HG03565 (cell line): ENCODE data around the gene SACS.

Experiments used
- ATAC-seq: cut with Tn5 transposase; IDR thresholded peaks from one replicate; pipeline ENCODE4 v1.9.1; 2021; ENCODE audit warnings: mild to moderate bottlenecking, moderate library complexity; ENCODE audit not compliant: unreplicated experiment

SACS gene

GRCh38 chr13:23372264-23372906 is 61.1 kb downstream of the SACS start:
- no peak for ATAC-seq

DNA sequence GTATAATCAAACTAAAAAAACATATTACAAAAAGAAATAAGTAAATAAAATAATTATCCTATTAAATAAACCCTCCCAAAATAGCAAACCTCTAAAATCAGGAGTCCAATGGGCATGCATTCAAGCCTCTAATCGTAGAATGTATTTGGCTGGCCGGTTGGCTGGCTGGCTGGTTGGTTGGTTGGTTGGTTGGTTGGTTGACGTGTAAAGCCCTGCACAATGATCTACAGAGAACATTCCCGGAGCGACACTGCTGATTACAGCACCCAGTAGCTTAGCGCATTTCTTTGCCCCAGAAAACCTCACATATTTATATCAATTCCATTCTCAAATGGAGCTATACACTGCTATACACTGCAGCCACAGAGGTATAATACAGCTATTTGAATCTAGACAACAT is 65.6 kb downstream of the SACS start:
- no peak for ATAC-seq

DNA sequence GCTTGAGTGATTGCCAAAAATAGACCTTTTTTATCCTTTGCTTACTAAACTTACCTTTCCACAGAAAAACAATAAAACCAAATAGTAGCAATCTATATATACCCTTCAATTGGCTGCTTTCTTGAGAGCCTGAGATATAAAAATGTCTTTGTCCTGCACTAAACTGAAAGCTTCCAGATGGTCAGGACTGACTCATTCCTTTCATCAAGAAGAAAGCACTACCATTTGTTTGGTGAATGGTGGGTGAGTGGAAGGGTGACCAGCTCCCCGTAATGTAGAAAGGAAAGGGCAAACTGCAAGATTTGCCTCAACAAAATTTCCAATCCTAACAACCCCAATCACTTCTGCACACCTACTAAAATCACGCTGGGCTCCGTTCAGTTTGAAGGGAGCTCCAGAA is 67.8 kb downstream of the SACS start:
- ATAC-seq = no peak

GRCh38 chr13:23359882-23360281 is 73.6 kb downstream of the SACS start:
- no peak for ATAC-seq

DNA sequence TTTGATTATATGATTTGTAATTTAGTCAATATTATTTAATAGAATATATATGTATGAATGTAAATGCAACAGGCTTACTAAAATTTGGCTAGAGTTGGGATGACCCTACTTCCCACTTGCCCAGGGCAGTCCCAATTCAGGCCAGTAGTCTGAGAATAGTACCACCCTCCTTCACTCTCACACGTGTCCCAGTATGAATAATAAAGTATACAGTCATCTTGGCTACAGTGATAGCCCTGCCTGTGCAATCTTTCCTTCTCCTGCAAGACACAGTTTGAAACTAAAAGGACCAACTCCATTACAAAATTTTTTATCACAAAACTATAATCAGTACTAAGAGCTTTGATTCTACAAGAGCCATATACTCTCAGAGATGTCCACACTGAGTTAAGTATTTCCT is 76.2 kb downstream of the SACS start:
- ATAC-seq = no peak

DNA sequence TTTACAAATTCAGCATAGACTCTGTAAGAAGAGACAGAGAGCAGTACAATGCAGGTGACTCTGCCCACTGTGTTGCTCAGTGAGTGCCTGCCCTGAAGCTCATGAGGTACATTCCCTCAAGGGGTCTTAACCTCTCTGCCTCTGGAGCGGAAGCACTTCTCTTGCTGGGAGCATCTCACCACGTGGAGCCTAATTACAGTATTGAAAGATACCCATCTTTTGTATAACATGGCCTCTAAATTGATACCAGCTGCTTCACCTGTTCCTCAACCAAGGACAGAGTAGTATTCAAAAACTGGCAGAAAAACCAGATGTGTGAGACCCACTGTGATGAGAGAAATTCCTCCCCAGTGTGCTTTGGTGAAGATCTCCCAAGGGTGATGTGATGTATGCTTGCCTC is 77.1 kb downstream of the SACS start:
- ATAC-seq = no peak

DNA sequence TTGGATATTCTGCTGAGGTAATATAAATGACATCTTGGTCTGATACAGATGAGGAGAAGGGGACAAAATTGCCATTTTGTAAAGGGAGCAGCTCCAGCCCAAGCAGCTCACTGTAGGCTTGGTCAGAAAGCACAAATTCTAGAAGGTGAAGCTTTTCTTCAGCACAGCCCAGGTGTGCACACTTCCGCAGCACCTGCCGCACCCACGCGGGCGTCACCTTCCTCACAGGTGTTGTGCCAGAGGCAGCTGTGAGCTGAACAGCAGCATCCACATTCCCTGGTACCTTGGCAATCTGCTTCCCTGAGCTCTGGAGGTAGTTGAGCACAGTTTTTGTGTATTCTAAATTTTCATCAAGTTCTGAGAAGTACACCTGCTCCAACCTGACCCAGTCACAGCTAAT is 79.0 kb downstream of the SACS start:
- no peak for ATAC-seq

GRCh38 chr13:23352161-23352560 is 81.3 kb downstream of the SACS start:
- ATAC-seq = no peak

GRCh38 chr13:23350009-23350408 is 83.5 kb downstream of the SACS start:
- no peak for ATAC-seq

DNA sequence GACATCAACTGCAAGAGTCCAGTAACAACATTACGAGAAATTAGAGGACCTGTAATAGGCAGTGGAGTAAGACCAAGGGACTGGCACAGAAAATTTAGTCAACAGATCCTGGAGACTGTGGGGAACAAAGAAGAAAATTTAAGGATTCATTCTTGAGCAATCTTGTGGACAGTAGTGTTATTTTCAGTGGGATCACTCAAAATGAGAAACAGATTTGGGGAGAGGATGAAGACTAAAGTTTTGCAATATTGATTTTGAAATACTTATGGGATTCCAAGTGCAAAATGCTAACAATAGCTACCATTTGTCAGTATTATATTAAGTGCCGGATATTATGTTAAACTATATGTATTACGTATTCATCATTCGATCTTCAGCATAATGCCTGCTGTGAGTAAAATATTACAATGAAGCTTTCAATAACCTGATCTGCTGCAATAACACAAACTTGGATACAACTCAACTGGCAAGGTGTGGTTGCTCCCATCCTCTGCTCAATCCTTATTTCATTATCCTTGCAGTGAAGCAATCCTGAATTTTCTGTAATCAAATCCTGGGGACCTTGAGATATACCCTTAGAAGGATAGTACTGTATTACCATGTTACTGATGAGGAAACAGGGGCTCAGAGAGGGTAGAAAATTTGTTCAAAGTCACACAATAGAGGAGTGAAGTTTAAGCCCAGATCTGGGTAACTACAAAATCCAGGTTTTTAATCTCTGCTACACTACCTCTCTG is 84.2 kb downstream of the SACS start:
- ATAC-seq = no peak

DNA sequence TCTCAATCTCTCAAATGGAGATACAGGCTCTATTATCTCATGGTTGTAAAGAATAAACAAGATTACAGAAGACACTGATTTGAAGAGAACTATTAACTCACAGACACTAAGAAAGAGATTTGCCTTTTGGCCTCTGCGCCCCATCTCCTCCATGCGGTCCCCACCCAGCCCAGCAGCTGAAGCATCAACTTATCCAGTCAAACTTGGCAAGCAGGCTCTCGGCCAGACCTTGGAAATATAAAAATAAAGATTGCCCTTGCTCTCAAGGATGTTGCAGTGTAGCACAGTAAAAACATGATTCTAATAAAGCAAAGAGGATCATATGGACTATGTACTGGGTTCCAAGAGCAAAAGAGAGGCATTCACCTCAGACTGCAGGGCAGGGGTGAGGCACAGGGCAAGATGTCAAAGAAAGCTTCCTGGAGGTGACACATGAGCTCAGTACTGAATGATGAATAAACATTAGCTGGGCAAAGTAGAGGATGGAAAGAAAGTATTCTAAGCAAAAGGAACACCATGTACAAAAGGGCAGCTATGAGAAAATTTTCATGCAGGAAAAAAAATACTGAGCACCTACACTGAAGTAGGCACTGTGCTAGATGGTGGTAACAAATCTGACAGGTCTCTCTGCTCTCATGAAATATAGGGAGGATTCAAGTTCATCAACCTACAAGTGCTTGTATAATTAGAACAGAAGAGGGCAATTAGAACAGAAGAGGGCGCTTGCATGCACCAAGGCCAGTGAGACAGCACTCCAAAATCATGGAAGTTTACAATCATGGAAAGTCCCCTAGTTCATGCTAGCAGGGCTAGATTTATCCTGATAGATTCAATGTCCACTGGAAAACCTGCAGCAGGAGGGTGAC is 85.0 kb downstream of the SACS start:
- ATAC-seq = no peak

- no peak for ATAC-seq
These were observed 85.9 kb downstream of the SACS start for GRCh38 chr13:23347601-23348000.

DNA sequence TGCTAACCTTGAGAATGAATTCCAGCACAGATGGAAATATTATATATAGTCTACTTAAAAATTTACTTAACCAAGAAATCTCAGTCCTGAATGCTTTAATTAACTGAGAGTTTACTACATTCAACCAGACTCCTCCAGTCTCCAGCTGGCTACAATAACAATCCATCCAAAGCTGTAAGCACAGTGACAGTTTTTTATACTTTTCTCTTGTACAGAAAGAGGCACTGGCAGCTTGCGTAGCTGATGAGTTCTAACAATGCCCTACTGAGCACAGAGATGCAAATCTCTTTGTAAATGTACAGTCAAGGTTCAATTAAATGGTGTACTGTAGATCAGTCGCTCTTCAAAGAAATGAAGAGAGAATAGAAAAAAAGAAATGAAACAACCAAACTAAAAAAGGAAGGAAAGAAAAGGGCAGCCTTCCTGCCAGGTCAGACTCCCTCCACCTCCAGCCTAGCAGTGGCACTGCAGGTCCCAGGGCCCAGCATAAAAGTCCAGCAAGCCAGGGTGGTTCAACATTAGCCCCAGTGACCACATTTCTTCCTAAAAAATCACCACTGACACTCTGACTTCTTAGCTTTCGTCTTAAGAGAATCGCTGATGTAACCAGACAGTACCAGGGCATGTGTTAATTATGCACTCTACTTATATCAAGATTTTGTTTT is 88.4 kb downstream of the SACS start:
- no peak for ATAC-seq

- no peak for ATAC-seq
These were observed 94.3 kb downstream of the SACS start for GRCh38 chr13:23339225-23339624.

DNA sequence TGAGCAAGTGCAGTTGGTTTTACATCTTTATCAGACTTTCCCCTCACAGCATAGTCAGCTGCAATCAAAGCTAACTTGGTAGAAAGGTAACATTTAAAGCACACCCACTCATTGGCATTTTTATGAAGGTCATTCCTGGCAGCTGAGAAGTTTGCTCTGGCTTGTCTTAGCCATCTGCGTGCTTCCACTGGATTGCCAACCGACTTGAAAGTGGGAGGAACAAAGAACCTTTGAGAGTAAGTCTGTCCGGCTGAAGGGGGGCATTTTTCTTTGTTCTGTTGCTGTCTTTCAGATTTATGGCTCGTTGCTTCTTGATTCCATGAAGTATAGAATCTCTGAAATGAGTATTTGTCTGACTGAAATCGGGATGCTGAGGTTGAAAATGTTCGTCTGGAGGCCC is 103.1 kb downstream of the SACS start:
- ATAC-seq = no peak

- ATAC-seq = peak; percentile 34
These were observed 108.3 kb downstream of the SACS start for GRCh38 chr13:23325191-23325590.

GRCh38 chr13:23323946-23324709 is 109.4 kb downstream of the SACS start:
- ATAC-seq = no peak

- no peak for ATAC-seq
These were observed 110.9 kb downstream of the SACS start for GRCh38 chr13:23322353-23323336.

DNA sequence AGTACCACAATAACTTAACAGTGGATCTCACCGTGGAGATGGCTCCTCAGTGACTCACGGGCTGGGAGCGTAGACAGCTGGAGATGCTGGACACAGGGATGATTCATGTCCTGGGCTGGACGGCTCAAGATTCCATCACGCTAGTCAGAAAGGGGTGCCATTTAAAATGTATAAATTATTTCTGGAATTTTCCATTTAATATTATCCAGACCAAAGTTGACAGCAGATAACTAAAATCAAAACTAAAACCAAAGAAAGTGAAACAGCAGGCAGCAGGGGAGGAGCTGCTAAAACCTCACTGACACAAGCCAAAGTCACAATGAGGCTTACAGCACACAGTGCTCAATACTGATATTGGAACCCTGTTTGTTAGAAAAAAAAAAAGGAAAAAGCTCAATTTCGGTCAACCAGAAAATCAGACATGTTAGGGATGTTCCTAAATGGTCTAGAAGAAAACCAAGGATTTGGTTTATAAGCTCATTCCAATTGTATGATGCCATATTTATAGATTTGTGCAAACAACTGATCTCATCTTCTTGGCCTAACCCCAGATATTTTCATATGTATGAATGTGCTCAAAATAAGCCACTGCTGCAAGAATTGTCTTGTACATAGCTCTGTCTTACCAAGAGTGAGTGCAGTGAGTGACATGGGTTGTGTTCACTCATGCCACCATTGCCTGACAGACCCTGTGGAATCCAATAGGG is 111.8 kb downstream of the SACS start:
- ATAC-seq = peak; percentile 70
